SK-N-SH (cell line): ENCODE measurements around the gene MYLK2. TPM values are rescaled to one million over a fixed set of nuclear protein-coding genes. Genes with fewer than 3 reads are reported as not detected.

Source experiments
- CTCF ChIA-PET: fragments of 300-600, 350-600 bp; formaldehyde crosslinking; extraction: SDS; loops from one replicate; lab custom pipeline; 2021; lab: Yijun Ruan, JAX
- POLR2A ChIA-PET: fragments of 350-600 bp; sonication (Branson Sonifier 250); formaldehyde crosslinking; extraction: SDS; loops from one replicate; lab custom pipeline; 2020; ENCODE audit warnings: antibody characterized with exemption, inconsistent platforms; lab: Yijun Ruan, JAX
- DNase-seq: peaks from one replicate; pipeline ENCODE4 v3.0.0; 2012
- H2AFZ ChIP-seq: fragments of 200-600 bp; sonication (generic); 2 replicates; pipeline ENCODE4 v1.8.1; 2016; ENCODE audit warnings: antibody characterized with exemption, mild to moderate bottlenecking, low read depth
- H3F3A ChIP-seq: fragments of 200-600 bp; sonication (generic); replicated peaks from 2 replicates; pipeline ENCODE3; 2016; ENCODE audit warnings: antibody characterized with exemption, mild to moderate bottlenecking; ENCODE audit not compliant: insufficient read depth
- H3K27ac ChIP-seq, 2 experiments: fragments of 200-500 bp in 1 of 2; fragments of 200-600 bp in 1 of 2; sonication (Bioruptor generic) in 1 of 2; sonication (generic), shearing (Covaris generic) in 1 of 2; 2 replicates each; pipeline versions ENCODE4 v1.5.1 to v1.6.1; 2014 to 2016; ENCODE audit warnings: low read depth in 2 of 2, inconsistent platforms in 1 of 2, low read length in 1 of 2, mild to moderate bottlenecking in 1 of 2, mixed read lengths in 1 of 2
- H3K27me3 ChIP-seq: fragments of 200-600 bp; sonication (generic), shearing (Covaris generic); 2 replicates; pipeline ENCODE4 v1.6.1; 2016; ENCODE audit warnings: mixed run types; ENCODE audit not compliant: insufficient read depth
- H3K36me3 ChIP-seq, 2 experiments: fragments of 200-500 bp in 1 of 2; fragments of 200-600 bp in 1 of 2; sonication (Bioruptor generic) in 1 of 2; sonication (generic) in 1 of 2; replicated peaks in 1 of 2; 2 replicates each; pipeline versions ENCODE3 to v1.5.1; 2014 to 2016; ENCODE audit warnings: low read length in 1 of 2, mild to moderate bottlenecking in 1 of 2; ENCODE audit not compliant: insufficient read depth in 2 of 2, control insufficient read depth in 1 of 2
- H3K4me1 ChIP-seq, 2 experiments: fragments of 200-500 bp in 1 of 2; fragments of 200-600 bp in 1 of 2; sonication (Bioruptor generic) in 1 of 2; sonication (generic), shearing (Covaris generic) in 1 of 2; 2 replicates each; pipeline versions ENCODE4 v1.5.1 to v1.6.1; 2014 to 2016; ENCODE audit warnings: low read depth in 1 of 2, low read length in 1 of 2, mixed run types in 1 of 2; ENCODE audit not compliant: insufficient read depth in 2 of 2, control insufficient read depth in 1 of 2
- H3K4me2 ChIP-seq: fragments of 200-600 bp; sonication (generic), shearing (Covaris generic); 2 replicates; pipeline ENCODE4 v1.6.1; 2017; ENCODE audit warnings: mixed run types
- H3K4me3 ChIP-seq, 2 experiments: fragments of 200-500 bp in 1 of 2; fragments of 200-600 bp in 1 of 2; sonication (Bioruptor generic) in 1 of 2; sonication (generic), shearing (Covaris generic) in 1 of 2; 2 replicates each; pipeline versions ENCODE4 v1.5.1 to v1.8.1; 2014 to 2016; ENCODE audit warnings: low read depth in 2 of 2, inconsistent platforms in 1 of 2, low read length in 1 of 2, mild to moderate bottlenecking in 1 of 2, mixed read lengths in 1 of 2, moderate library complexity in 1 of 2
- H3K79me2 ChIP-seq: fragments of 200-600 bp; sonication (generic); 2 replicates; pipeline ENCODE4 v1.8.1; 2017; ENCODE audit warnings: mild to moderate bottlenecking; ENCODE audit not compliant: insufficient read depth
- H3K9ac ChIP-seq: fragments of 200-600 bp; sonication (generic); 2 replicates; pipeline ENCODE4 v1.6.1; 2017; ENCODE audit warnings: mixed run types
- H3K9me2 ChIP-seq: fragments of 200-600 bp; sonication (generic); 2 replicates; pipeline ENCODE4 v1.6.1; 2017; ENCODE audit warnings: mixed run types
- H3K9me3 ChIP-seq: fragments of 200-600 bp; sonication (generic); 2 replicates; pipeline ENCODE4 v1.6.1; 2017; ENCODE audit warnings: mixed run types, mild to moderate bottlenecking, moderate library complexity
- H4K20me1 ChIP-seq: fragments of 200-600 bp; sonication (generic); 2 replicates; pipeline ENCODE4 v1.6.1; 2017; ENCODE audit warnings: mild to moderate bottlenecking, mixed run types; ENCODE audit not compliant: insufficient read depth
- EP300 ChIP-seq, 2 experiments: IDR thresholded peaks; 2 replicates each; pipeline versions ENCODE4 v1.4.0 to v1.6.1; 2012; ENCODE audit warnings: borderline replicate concordance in 1 of 2, low read depth in 1 of 2, low read length in 1 of 2
- EZH2phosphoT487 ChIP-seq: fragments of 200-600 bp; sonication (generic); IDR thresholded peaks from 2 replicates; pipeline ENCODE4 v1.6.1; 2017; ENCODE audit warnings: low read depth, mixed run types, mild to moderate bottlenecking, antibody characterized with exemption, moderate library complexity, borderline replicate concordance
- FOSL2 ChIP-seq: IDR thresholded peaks from 2 replicates; pipeline ENCODE4 v1.4.0; 2012; ENCODE audit warnings: low read depth, mild to moderate bottlenecking, moderate library complexity, borderline replicate concordance
- FOXM1 ChIP-seq: IDR thresholded peaks from 2 replicates; pipeline ENCODE4 v1.4.0; 2012; ENCODE audit warnings: low read depth, mild to moderate bottlenecking
- GABPA ChIP-seq: IDR thresholded peaks from 2 replicates; pipeline ENCODE4 v1.4.0; 2012; ENCODE audit warnings: low read depth, mild to moderate bottlenecking
- NFIC ChIP-seq: IDR thresholded peaks from 2 replicates; pipeline ENCODE4 v1.4.0; 2012; ENCODE audit warnings: borderline replicate concordance
- NRF1 ChIP-seq: IDR thresholded peaks from 2 replicates; pipeline ENCODE4 v1.6.1; 2012; ENCODE audit warnings: low read depth, mild to moderate bottlenecking, low read length
- POLR2AphosphoS5 ChIP-seq: IDR thresholded peaks from 2 replicates; pipeline ENCODE4 v1.6.1; 2012; ENCODE audit warnings: low read depth, low read length
- RCOR1 ChIP-seq: fragments of 150-350 bp; IDR thresholded peaks from 2 replicates; pipeline ENCODE4 v1.6.1; 2017; ENCODE audit warnings: antibody characterized with exemption, low read length
- RFX5 ChIP-seq: IDR thresholded peaks from 2 replicates; pipeline ENCODE4 v1.6.1; 2012; ENCODE audit warnings: mild to moderate bottlenecking, improper control_type of control experiment, low read length
- SIN3A ChIP-seq: IDR thresholded peaks from 2 replicates; pipeline ENCODE4 v1.6.1; 2012; ENCODE audit warnings: low read depth, mild to moderate bottlenecking, low read length, moderate library complexity, borderline replicate concordance
- SMC3 ChIP-seq: IDR thresholded peaks from 2 replicates; pipeline ENCODE4 v1.6.1; 2012; ENCODE audit warnings: low read depth, low read length, improper control_type of control experiment
- TEAD4 ChIP-seq: IDR thresholded peaks from 2 replicates; pipeline ENCODE4 v1.4.0; 2012; ENCODE audit warnings: mild to moderate bottlenecking, borderline replicate concordance; ENCODE audit not compliant: insufficient read depth
- YY1 ChIP-seq: IDR thresholded peaks from 2 replicates; pipeline ENCODE4 v1.4.0; 2012; ENCODE audit warnings: low read depth, mild to moderate bottlenecking
- WGBS: methylation state at CpG from one replicate; pipeline ENCODE4 v1.1.6; 2017; ENCODE audit warnings: low lambda C conversion rate; 5-methylcytosine and 5-hydroxymethylcytosine counted together
- polyA plus RNA-seq, 3 experiments: library from polyadenylated mRNA; depleted of rRNA; stranded (reverse); fragments of >200 nt; gene quantifications; 2 replicates each; pipeline ENCODE4 v1.2.3, GENCODE V29; 2012
- TF ChIP-seq, protein P1 (sequence below): IDR thresholded peaks from 2 replicates; pipeline ENCODE4 v1.4.0; 2012; ENCODE audit warnings: low read depth
- TF ChIP-seq, protein P2 (sequence below): fragments of 150-350 bp; IDR thresholded peaks from 2 replicates; pipeline ENCODE4 v1.6.1; 2017; ENCODE audit warnings: antibody characterized with exemption, low read length, low read depth, borderline replicate concordance
- TF ChIP-seq, protein P3 (sequence below): IDR thresholded peaks from 2 replicates; pipeline ENCODE4; 2012

MYLK2 gene
- polyA plus RNA-seq, 1 of the 3 experiments (the other 2 are of a cell fraction) = 0.21 TPM

GRCh38 chr20:31815408-31816188 is 3.6 kb upstream of the MYLK2 start:
- no peaks in the 10 kb centered on the region for H4K20me1 ChIP-seq
- no peak overlapping the region for H3K4me2 ChIP-seq
- peaks cover under 1% of the 10 kb centered on the region for H3F3A ChIP-seq
- no peak overlapping the region for H3K4me3 ChIP-seq
- H3K9me2 ChIP-seq = no peaks in the 10 kb centered on the region
- no peaks in the 10 kb centered on the region for H3K79me2 ChIP-seq
- TF ChIP-seq EZH2phosphoT487 (no peak), EP300 (IDR thresholded peaks at IDR 0.05; ENCODE audit: borderline replicate concordance in 1 of 2, low read depth in 1 of 2, low read length in 1 of 2) (0 out of 4 replicates have a peak, but pooled peaks of 1 of the 2 experiments have one; percentile 15)
- no peak overlapping the region for H2AFZ ChIP-seq
- peak overlapping the region in 1 of 2 experiments; percentile 50; a peak in 1 of 4 replicates for H3K27ac ChIP-seq
- H3K9ac ChIP-seq = no peak overlapping the region
- CTCF ChIA-PET = interaction anchor here (0.7 to 2.8 kb wide), 10 partner anchors 7 to 276 kb away, joined by 3 to 19 read pairs (median 5); no protein-coding TSS in a partner anchor
- DNase-seq = peak; percentile 62
- WGBS = 43% methylated on average over 3 of the region's 9 CpGs
- H3K9me3 ChIP-seq = no peaks in the 10 kb centered on the region
- no peaks in the 10 kb centered on the region for H3K36me3 ChIP-seq
- peaks cover 2 to 18% of the 10 kb centered on the region in 2 experiments; a peak in 2 of 4 replicates for H3K4me1 ChIP-seq
- POLR2A ChIA-PET = no interaction called here
- no peaks in the 10 kb centered on the region for H3K27me3 ChIP-seq

- CTCF ChIA-PET = interaction anchor here (1.0 to 2.8 kb wide), 9 partner anchors 18 to 276 kb away, joined by 3 to 9 read pairs (median 4); no protein-coding TSS in a partner anchor
- POLR2A ChIA-PET = no interaction called here
These were observed 2.9 kb upstream of the MYLK2 start for GRCh38 chr20:31816221-31816620.

GRCh38 chr20:31817461-31817860 is 1.7 kb upstream of the MYLK2 start:
- no peak overlapping the region for H3K4me2 ChIP-seq
- no peaks in the 10 kb centered on the region for H3K9me3 ChIP-seq
- H3K36me3 ChIP-seq = no peaks in the 10 kb centered on the region
- no peak overlapping the region for H3K4me3 ChIP-seq
- no peaks in the 10 kb centered on the region for H4K20me1 ChIP-seq
- H3K4me1 ChIP-seq = peaks cover 0 to 15% of the 10 kb centered on the region in 2 experiments; a peak in 2 of 4 replicates
- CTCF ChIA-PET = interaction anchor here (0.8 to 3.4 kb wide), 8 partner anchors 15 to 274 kb away, joined by 3 to 20 read pairs (median 8); partner anchors contain the start of gene PDRG1
- no peaks in the 10 kb centered on the region for H3K79me2 ChIP-seq
- no peak for DNase-seq
- no peak overlapping the region for H3K9ac ChIP-seq
- 93% methylated on average over 5 of the region's 5 CpGs for WGBS
- POLR2A ChIA-PET = no interaction called here
- no peaks in the 10 kb centered on the region for H3K27me3 ChIP-seq
- H3K27ac ChIP-seq = no peak overlapping the region
- H2AFZ ChIP-seq = no peak overlapping the region
- H3F3A ChIP-seq = peaks cover 11% of the 10 kb centered on the region
- no peaks in the 10 kb centered on the region for H3K9me2 ChIP-seq
- TF ChIP-seq SIN3A = no peak
- TF ChIP-seq RCOR1 = no peak
- TF ChIP-seq GABPA = no peak
- TF ChIP-seq, protein P1, sequence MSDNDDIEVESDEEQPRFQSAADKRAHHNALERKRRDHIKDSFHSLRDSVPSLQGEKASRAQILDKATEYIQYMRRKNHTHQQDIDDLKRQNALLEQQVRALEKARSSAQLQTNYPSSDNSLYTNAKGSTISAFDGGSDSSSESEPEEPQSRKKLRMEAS = no peak
- TF ChIP-seq, protein P2, sequence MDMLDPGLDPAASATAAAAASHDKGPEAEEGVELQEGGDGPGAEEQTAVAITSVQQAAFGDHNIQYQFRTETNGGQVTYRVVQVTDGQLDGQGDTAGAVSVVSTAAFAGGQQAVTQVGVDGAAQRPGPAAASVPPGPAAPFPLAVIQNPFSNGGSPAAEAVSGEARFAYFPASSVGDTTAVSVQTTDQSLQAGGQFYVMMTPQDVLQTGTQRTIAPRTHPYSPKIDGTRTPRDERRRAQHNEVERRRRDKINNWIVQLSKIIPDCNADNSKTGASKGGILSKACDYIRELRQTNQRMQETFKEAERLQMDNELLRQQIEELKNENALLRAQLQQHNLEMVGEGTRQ = no peak
- TF ChIP-seq EP300 (IDR thresholded peaks at IDR 0.05; ENCODE audit: borderline replicate concordance in 1 of 2, low read depth in 1 of 2, low read length in 1 of 2) = no peak
- no peak for TF ChIP-seq NRF1
- TF ChIP-seq TEAD4 = no peak
- TF ChIP-seq POLR2AphosphoS5 = no peak
- TF ChIP-seq EZH2phosphoT487 = no peak
- no peak for TF ChIP-seq FOSL2
- no peak for TF ChIP-seq NFIC
- no peak for TF ChIP-seq YY1
- no peak for TF ChIP-seq FOXM1
- TF ChIP-seq SMC3 = no peak
- no peak for TF ChIP-seq RFX5

More at GRCh38 chr20:31816221-31816620, 2.9 kb upstream of the MYLK2 start:
- Histone ChIP-seq H3K27me3 (no peaks in the 10 kb centered on the region), H3K9ac (no peak overlapping the region), H3K9me2 (no peaks in the 10 kb centered on the region), H3F3A (peaks cover 5% of the 10 kb centered on the region), H3K4me3 (no peak overlapping the region), H3K4me1 (peaks cover 0 to 18% of the 10 kb centered on the region in 2 experiments; a peak in 2 of 4 replicates), H3K36me3 (no peaks in the 10 kb centered on the region), H3K9me3 (no peaks in the 10 kb centered on the region), H2AFZ (no peak overlapping the region), H3K79me2 (no peaks in the 10 kb centered on the region), H3K27ac (no peak overlapping the region), H3K4me2 (no peak overlapping the region), H4K20me1 (no peaks in the 10 kb centered on the region)
- TF ChIP-seq, protein P3, sequence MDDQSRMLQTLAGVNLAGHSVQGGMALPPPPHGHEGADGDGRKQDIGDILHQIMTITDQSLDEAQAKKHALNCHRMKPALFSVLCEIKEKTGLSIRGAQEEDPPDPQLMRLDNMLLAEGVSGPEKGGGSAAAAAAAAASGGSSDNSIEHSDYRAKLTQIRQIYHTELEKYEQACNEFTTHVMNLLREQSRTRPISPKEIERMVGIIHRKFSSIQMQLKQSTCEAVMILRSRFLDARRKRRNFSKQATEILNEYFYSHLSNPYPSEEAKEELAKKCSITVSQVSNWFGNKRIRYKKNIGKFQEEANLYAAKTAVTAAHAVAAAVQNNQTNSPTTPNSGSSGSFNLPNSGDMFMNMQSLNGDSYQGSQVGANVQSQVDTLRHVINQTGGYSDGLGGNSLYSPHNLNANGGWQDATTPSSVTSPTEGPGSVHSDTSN = no peak
- no peak for DNase-seq
- WGBS = 94% methylated on average over 5 of the region's 5 CpGs
